Measurements from ENCODE around the gene GUK1.
A peak's percentile ranks its signal among the peaks of the same experiment; 100 is the strongest.

The GUK1 gene, protein sequence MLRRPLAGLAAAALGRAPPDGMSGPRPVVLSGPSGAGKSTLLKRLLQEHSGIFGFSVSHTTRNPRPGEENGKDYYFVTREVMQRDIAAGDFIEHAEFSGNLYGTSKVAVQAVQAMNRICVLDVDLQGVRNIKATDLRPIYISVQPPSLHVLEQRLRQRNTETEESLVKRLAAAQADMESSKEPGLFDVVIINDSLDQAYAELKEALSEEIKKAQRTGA
- 104 to 184 (median 126) reads per million in 3 experiments for total RNA-seq

DNA sequence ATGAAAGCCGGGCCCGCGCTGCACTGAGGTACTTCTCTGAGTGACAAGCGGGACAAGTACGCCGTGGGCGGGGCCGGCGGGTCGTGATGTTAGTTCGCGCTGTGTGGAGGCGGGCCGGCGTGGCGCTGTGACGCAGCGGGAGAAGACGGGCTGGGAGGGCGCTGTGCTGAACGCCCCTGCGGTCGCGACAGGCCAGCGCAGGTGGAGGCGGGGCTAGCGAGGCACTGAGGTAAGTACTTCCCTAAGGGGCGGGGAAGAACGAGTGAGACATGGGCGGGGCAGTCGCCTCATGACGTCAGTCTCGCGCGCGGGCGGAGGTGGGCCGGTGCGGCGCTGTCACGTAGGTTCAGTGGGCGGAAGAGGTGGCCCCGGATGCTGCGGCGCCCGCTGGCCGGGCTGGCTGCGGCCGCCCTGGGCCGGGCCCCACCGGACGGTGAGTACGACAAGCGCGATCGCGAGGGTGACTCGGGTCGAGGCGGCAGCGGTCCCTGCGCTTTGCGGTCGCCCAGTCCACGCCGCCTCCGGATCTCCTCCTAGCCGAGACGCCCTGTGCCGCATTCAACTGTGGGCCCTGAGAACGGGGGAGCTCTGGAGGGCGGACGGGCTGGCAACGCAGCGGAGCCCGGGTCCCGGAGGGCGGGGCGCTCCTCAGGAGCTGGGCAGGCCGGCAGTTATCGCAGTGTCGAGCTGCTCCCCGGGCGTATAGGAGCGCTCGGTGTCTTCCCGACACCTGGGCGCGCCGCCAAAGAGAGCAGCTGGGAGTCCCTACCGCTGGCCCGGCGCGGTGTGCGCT lies at the start of gene GUK1:
Gene GUK1 (plus strand): TSS at position 349 of the 793 bp plus-strand sequence. CDS start 24 bp downstream, at position 373.
- DNase-seq: peak; percentile 100

GRCh38 chr1:228090613-228091081 lies 49.4 kb upstream of the GUK1 start:
- DNase-seq: no peak

- DNase-seq: no peak
Measured at GRCh38 chr1:228091084-228091483, 49.0 kb upstream of the GUK1 start.

- DNase-seq: no peak
Measured at GRCh38 chr1:228092342-228093049, 47.6 kb upstream of the GUK1 start.

GRCh38 chr1:228093050-228093906 lies 46.8 kb upstream of the GUK1 start:
- no peak for DNase-seq

- no peak for DNase-seq
Measured at GRCh38 chr1:228094432-228095016, 45.6 kb upstream of the GUK1 start.

DNA sequence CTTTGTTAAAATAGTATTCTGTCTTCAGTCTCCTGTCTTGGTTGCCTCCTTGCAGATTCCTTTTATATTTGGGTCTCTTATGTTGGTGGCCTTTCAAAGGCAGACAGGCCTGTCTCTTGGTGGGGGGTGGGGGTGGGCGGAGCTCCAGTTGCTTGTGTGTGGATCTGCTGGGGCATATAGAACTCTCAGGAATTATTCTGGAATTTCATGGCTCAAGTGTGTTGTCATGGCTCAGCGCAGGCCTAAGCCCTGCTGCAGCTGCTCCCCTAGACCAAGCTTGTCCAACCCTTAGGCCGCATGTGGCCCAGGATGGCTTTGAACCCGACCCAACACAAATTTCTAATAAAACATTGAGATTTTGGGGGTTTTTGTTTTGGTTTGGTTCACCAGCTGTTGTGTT lies 44.9 kb upstream of the GUK1 start:
- DNase-seq: no peak

GRCh38 chr1:228095938-228096337 lies 44.1 kb upstream of the GUK1 start:
- no peak for DNase-seq

DNA sequence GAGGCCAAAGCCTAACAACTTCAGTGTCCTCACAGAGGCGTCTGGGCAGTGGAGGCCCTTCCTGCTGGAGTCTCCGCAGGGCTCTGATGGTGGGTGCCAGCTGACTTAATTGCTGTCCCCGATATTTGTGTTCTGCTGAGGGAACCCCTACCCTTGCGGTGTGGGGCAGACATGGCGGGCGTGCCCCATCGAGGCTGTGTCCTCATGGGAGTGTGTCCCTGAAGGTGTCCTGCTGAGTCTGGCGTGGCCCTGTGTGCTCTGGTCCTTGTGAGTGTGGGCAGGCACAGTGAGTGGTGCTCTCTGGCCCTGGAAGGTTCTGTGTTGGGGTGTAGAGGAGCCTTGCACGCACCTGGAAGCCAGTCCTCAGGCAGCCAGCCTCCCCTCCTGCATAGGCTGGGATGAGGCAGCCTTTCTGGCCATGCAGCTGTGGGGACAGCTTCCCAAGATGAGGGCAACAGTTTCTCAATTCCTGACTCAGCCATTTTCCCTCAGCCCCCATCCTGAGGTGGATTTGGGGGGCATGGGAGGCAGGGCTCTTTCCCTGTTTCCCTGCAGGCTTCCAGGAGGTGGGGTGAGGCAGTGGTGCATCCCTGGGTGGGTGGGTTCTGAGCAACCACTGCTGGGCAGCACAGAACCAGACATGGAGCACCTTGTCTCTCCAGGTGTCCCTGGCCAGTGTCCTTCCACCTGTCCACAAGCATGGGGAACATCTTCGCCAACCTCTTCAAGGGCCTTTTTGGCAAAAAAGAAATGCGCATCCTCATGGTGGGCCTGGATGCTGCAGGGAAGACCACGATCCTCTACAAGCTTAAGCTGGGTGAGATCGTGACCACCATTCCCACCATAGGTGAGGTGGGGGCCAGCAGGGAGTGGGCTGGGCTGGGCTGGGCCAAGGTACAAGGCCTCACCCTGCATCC lies 43.4 kb upstream of the GUK1 start:
- DNase-seq: no peak

- no peak for DNase-seq
Measured at GRCh38 chr1:228097333-228098081, 42.6 kb upstream of the GUK1 start.

- DNase-seq: no peak
Measured at GRCh38 chr1:228098323-228098931, 41.7 kb upstream of the GUK1 start.

GRCh38 chr1:228099331-228099732 lies 40.7 kb upstream of the GUK1 start:
- no peak for DNase-seq

DNA sequence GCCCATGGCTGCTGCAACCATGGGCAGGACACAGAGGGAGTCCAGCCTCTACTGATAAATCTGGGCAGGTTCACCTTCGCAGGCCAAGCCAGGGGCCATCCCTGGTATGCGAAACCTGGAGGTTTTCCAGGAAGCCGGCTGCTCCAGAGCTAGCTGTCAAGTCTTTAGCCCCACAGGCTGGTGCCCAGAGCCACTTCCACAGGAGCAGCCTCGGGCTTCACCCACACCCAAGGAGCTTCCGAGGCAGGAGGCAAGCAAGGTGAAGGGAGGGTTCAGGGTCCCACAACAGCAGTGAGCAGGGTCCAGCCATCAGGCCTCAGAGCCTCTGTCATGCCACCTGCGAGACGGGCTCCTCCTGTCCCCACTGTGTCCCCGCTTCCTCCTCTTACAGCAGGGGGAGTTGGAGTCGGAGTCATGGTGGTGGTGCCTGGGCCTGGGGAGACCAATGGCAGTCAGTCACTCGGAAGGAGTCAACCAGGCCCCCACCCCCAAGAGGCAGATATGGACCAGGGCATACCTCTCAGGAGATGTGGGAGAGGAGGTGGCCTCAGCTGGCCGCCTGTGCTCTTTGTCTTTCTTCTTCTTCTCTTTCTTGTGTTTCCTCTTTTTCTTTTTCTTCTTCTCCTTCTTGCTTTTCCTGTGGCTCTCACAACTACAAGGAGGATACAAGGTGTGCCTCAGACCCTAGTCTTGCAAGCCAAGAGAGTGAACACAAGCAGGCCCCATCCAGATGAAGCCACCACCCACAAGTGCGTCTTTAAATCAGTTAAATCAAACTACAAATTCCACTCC lies 39.1 kb upstream of the GUK1 start:
- no peak for DNase-seq

- peak; percentile 32 for DNase-seq
Measured at GRCh38 chr1:228101614-228101993, 38.5 kb upstream of the GUK1 start.

DNA sequence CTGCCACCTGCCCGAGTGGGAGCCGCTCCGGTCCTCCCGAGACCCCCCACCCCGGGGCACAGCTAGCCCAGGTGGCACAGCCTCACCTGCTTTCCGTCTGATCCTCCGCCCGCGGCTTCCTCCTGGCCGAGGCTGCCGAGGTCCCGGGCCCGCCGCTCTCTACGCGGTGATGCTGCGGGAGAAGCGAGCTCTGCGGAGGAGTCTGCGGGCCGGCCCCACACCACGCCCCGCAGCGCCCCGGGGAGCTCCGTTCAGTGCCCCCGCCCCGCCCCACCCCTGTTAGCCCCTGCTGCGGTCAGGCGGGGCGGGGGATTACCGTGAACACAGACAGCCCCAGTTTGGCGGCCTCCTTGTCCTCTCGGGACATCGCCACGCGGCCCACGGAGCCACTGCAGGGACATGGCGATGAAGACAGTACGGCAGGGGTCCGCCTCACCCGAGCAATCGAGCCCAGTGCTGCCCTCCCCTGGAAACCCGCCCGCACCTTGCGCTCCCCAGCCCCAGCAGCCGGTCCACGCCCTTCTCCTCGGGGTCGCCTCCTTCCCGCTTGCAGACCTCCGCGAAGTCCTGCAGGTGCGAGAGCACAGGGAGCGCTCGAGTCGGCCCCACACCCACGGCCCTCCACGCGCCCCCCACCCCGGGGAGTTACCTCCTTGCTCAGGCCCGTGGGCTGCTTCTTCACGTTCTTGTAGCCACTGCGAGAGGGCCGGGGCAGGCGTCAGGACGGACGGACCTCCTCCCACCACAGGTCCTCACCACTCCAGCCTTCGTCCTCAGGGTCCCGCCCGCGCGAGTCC lies 37.9 kb upstream of the GUK1 start:
- peak; percentile 60 for DNase-seq

GRCh38 chr1:228102791-228103620 lies 37.1 kb upstream of the GUK1 start, which contains the start of gene C1orf35:
Gene C1orf35 (minus strand): TSS chr1:228103325. CDS start chr1:228103227, 98 bp downstream.
- peak; percentile 93 for DNase-seq
